ENCODE data around the gene NREP.

DNA sequence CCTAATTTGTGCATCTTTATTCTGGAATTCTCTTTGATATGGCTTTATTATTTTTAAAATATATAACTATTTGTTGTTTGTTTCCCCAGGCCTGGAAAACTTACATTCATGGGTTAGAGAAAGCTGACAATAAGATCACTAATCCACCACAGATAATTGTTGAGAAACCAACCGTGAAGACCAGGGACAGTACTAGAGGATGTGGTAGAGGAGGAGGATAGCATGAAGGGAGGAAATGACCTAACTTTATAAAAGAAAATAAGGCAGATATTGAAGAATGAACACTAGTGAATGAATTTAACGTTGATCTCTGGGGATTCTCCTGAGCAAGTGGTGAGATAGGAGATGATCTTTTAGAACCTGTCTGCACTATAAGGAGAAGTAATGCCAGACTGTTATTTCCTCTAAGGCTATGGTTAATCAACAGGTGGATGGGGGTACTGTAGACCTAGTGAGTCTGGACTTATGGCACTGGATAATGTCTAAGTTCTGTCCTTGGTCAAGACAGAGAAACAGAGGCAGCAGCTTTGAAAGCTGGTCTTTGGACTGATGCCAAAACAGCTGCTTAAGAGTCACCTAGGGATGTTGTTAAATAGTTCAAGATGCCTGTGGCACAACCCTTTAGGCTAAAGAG lies 52.4 kb downstream of the NREP start:
- TF ChIP-seq POLR2A (IDR thresholded peaks at IDR 0.05; ENCODE audit: low read length) (no peak), GATA1 (IDR thresholded peaks at IDR 0.05; ENCODE audit: low read depth, low read length) (no peak)

Measured in erythroblast (primary cell).